Right lung (tissue), 5 donors: ENCODE measurements around the gene EFCAB6. TPM values are rescaled to one million over a fixed set of nuclear protein-coding genes. Genes with fewer than 3 reads are reported as not detected.

ENCODE experiments used
- DNase-seq, 2 donors: peaks; one replicate each; pipeline ENCODE4 v3.0.0-alpha.2; 2013
- polyA plus RNA-seq, 5 donors: library from polyadenylated mRNA; unstranded; fragments of 120-200 nt; gene quantifications; one replicate each; pipeline versions ENCODE4 v1.2.1 to v1.2.3, GENCODE V29; 2013; ENCODE audit warnings: inconsistent platforms in 1 of 5, low replicate concordance in 1 of 5; ENCODE audit not compliant: insufficient read length in 5 of 5, insufficient read depth in 1 of 5

EFCAB6 gene
- polyA plus RNA-seq, 5 donors: 3.4 to 5.9 (median 3.9) TPM

GRCh38 chr22:43508489-43508888 lies 303.6 kb downstream of the EFCAB6 start:
- DNase-seq: no peak

GRCh38 chr22:43507235-43507634 lies 304.9 kb downstream of the EFCAB6 start:
- no peak for DNase-seq

- no peak for DNase-seq
These were observed 305.6 kb downstream of the EFCAB6 start for GRCh38 chr22:43506487-43506886.

- no peak for DNase-seq
These were observed 306.2 kb downstream of the EFCAB6 start for GRCh38 chr22:43505896-43506295.

- no peak for DNase-seq
These were observed 306.7 kb downstream of the EFCAB6 start for GRCh38 chr22:43505423-43505822.

GRCh38 chr22:43504666-43505261 lies 307.3 kb downstream of the EFCAB6 start:
- DNase-seq: no peak

GRCh38 chr22:43504068-43504467 lies 308.0 kb downstream of the EFCAB6 start:
- DNase-seq: no peak

GRCh38 chr22:43502306-43502874 lies 309.7 kb downstream of the EFCAB6 start:
- DNase-seq: no peak

- DNase-seq: no peak
These were observed 310.2 kb downstream of the EFCAB6 start for GRCh38 chr22:43501878-43502277.

GRCh38 chr22:43500792-43501785 lies 311.0 kb downstream of the EFCAB6 start:
- no peak for DNase-seq

- no peak for DNase-seq
These were observed 313.2 kb downstream of the EFCAB6 start for GRCh38 chr22:43498856-43499253.

GRCh38 chr22:43497956-43498855 lies 313.9 kb downstream of the EFCAB6 start:
- no peak for DNase-seq

GRCh38 chr22:43493297-43493696 lies 318.8 kb downstream of the EFCAB6 start:
- no peak for DNase-seq

GRCh38 chr22:43491737-43492136 lies 320.4 kb downstream of the EFCAB6 start:
- no peak for DNase-seq

GRCh38 chr22:43491177-43491576 lies 320.9 kb downstream of the EFCAB6 start:
- DNase-seq: no peak

GRCh38 chr22:43490311-43490710 lies 321.8 kb downstream of the EFCAB6 start:
- no peak for DNase-seq

- no peak for DNase-seq
These were observed 323.2 kb downstream of the EFCAB6 start for GRCh38 chr22:43488937-43489336.

- DNase-seq: no peak
These were observed 323.9 kb downstream of the EFCAB6 start for GRCh38 chr22:43488031-43488866.

- no peak for DNase-seq
These were observed 324.6 kb downstream of the EFCAB6 start for GRCh38 chr22:43487311-43488030.

GRCh38 chr22:43485502-43486089 lies 326.5 kb downstream of the EFCAB6 start:
- DNase-seq: no peak
